Omental fat pad (tissue), 4 donors: Measurements from ENCODE around the gene SNX21. TPM values are rescaled to one million over a fixed set of nuclear protein-coding genes. Genes with fewer than 3 reads are reported as not detected.

Source experiments
- ATAC-seq: fragments of 150-250 bp; one replicate; pipeline ENCODE4 v1.9.1; 2016; ENCODE audit warnings: mild to moderate bottlenecking, moderate library complexity; ENCODE audit not compliant: low FRiP score
- DNase-seq: peaks from one replicate; pipeline ENCODE4 v3.0.0-alpha.2; 2019; ENCODE audit warnings: low spot score
- total RNA-seq, 4 donors: library from RNA; depleted of rRNA; stranded (reverse); fragments of >200 nt; gene quantifications; one replicate each; pipeline ENCODE4 v1.1.0, GENCODE V29; 2016
- TF ChIP-seq, protein P1 (sequence below), 3 donors: fragments of 450-650 bp; IDR thresholded peaks; one replicate each; pipeline ENCODE4 v1.5.1; 2016 to 2017; ENCODE audit warnings: antibody characterized with exemption in 3 of 3, mild to moderate bottlenecking in 3 of 3, moderate library complexity in 2 of 3

The SNX21 gene
- total RNA-seq, 4 donors from 2014 or later = 42.6 to 147 (median 66.8) TPM

DNA sequence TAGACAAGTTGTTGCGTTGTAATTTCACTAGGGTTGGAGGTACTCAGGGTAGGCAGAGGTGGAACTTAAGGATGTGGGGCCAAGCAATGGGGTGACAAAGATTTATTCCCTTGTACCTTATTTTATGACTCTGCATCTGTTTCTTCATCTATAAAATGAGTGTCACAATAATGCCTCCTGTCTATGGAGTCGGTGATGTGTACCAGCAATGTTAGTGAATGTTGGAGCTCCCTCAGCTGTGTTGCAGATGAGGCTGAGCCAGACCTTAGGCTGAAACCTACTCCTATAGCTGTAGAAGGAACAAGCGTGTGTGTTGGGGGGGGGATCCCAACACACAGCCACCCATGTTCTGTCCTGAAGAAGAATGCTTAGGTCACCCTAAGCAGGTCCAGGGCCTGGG is 16.6 kb upstream of the SNX21 start:
- TF ChIP-seq, protein P1, sequence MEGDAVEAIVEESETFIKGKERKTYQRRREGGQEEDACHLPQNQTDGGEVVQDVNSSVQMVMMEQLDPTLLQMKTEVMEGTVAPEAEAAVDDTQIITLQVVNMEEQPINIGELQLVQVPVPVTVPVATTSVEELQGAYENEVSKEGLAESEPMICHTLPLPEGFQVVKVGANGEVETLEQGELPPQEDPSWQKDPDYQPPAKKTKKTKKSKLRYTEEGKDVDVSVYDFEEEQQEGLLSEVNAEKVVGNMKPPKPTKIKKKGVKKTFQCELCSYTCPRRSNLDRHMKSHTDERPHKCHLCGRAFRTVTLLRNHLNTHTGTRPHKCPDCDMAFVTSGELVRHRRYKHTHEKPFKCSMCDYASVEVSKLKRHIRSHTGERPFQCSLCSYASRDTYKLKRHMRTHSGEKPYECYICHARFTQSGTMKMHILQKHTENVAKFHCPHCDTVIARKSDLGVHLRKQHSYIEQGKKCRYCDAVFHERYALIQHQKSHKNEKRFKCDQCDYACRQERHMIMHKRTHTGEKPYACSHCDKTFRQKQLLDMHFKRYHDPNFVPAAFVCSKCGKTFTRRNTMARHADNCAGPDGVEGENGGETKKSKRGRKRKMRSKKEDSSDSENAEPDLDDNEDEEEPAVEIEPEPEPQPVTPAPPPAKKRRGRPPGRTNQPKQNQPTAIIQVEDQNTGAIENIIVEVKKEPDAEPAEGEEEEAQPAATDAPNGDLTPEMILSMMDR (IDR thresholded peaks at IDR 0.05) = no peak
- ATAC-seq = no peak

DNA sequence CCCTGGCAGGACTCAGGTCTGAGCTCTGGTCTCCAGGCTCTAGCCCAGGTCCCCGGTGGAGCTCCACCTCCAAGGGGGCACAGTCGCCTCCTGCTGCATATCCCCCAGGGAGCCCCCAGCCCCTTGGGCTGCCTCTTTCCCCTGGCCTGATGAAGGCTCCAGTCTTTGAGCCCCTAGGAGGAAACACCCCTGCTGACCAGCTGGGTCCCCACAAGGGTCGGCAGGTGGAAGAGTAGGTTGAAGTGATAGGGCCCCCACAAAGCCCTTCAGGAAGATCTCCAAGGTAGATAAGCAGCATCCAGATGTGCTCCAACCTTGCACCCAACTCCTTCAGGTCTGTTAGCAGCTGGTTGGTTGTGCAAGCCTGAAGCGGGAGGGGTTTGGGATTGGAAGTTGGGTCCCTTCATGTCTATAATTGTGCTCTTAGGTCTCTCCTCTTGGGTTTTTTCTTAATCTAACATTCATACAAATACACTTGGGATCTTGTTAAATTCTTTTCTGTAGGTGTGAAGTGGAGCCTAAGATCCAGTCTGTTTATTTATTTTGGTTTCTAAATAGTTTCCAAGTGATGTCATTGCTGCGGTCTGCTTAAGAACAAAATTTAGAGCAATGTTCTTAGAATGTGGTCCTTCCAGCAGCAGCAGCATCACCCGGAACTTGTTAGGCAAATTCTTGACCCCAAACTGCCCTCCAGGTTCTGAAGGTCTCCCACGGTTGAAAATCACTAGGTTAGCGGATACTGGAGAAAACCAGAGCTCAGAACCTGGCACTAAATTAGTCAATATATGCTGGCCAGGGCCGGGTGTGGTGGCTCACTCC is 16.0 kb upstream of the SNX21 start:
- TF ChIP-seq, protein P1 (IDR thresholded peaks at IDR 0.05) = no peak
- ATAC-seq (no peak), DNase-seq (no peak)

More for the DNA sequence above, 16.6 kb upstream of the SNX21 start:
- no peak for DNase-seq

GRCh38 chr20:45818239-45818638 is 15.4 kb upstream of the SNX21 start:
- TF ChIP-seq, protein P1 (IDR thresholded peaks at IDR 0.05) = no peak
- DNase-seq (no peak), ATAC-seq (no peak)

- TF ChIP-seq, protein P1 (IDR thresholded peaks at IDR 0.05) = no peak
- ATAC-seq = no peak
- no peak for DNase-seq
Observed at GRCh38 chr20:45819466-45819865, 14.1 kb upstream of the SNX21 start.

DNA sequence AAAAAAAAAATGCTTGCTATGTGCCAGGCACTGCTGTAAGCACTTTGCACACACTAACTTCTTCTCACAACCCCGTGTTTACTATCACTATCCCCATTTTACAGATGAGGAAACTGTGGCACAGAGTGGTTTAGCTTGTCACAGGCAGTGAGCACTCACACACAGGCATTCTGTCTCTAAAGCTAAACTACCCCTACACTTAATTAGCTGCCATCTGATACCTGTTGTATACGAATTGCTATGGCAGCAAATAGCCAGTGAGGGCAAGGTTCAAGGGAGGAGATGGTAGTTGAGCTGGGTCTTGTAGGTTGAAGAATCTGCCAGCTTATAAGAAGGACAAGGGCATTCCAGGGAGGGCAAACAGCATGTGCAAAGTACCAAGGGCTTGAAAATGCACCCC is 11.7 kb upstream of the SNX21 start:
- TF ChIP-seq, protein P1 (IDR thresholded peaks at IDR 0.05) = no peak
- ATAC-seq (no peak), DNase-seq (no peak)

GRCh38 chr20:45822857-45823256 is 10.7 kb upstream of the SNX21 start:
- no peak for ATAC-seq
- TF ChIP-seq, protein P1 (IDR thresholded peaks at IDR 0.05) = no peak
- DNase-seq = no peak
